OCI-LY7 (cell line): ENCODE data around the gene ZDHHC14. TPM values are rescaled to one million over a fixed set of nuclear protein-coding genes. Genes with fewer than 3 reads are reported as not detected.

ENCODE experiments used
- BruUV-seq: library from RNA; stranded (reverse); fragments of 400-500 nt; replicated peaks from 2 replicates; lab custom pipeline; 2021; lab: Mats Ljungman, UMichigan
- CTCF ChIA-PET: fragments of 300-600 bp; sonication (Branson Sonifier 250); formaldehyde crosslinking; loops from one replicate; lab custom pipeline; 2022; ENCODE audit warnings: antibody characterized with exemption; ENCODE audit not compliant: unreplicated experiment; lab: Charles Lee
- POLR2A ChIA-PET: fragments of 300-600 bp; sonication (Branson Sonifier 250); formaldehyde crosslinking; loops from one replicate; lab custom pipeline; 2022; ENCODE audit warnings: antibody characterized with exemption; lab: Charles Lee
- DNase-seq: peaks from one replicate; pipeline ENCODE4 v3.0.0-alpha.2; 2015; ENCODE audit warnings: low spot score
- H2AFZ ChIP-seq: fragments of 200-600 bp; sonication (generic), shearing (Covaris generic); 2 replicates; pipeline ENCODE4 v1.6.1; 2014; ENCODE audit warnings: mild to moderate bottlenecking, antibody characterized with exemption, low read length, moderate library complexity
- H3K27ac ChIP-seq: fragments of 200-600 bp; sonication (generic); 2 replicates; pipeline ENCODE4 v1.5.1; 2014; ENCODE audit warnings: mixed run types, low read depth, mild to moderate bottlenecking, moderate library complexity, low read length, inconsistent platforms; ENCODE audit not compliant: poor library complexity, severe bottlenecking
- H3K36me3 ChIP-seq: fragments of 200-600 bp; sonication (generic); 2 replicates; pipeline ENCODE4 v1.6.1; 2014; ENCODE audit warnings: mild to moderate bottlenecking, antibody characterized with exemption, low read length, moderate library complexity, mixed read lengths; ENCODE audit not compliant: insufficient read depth
- H3K4me1 ChIP-seq: fragments of 200-600 bp; sonication (generic); 2 replicates; pipeline ENCODE4 v1.5.1; 2014; ENCODE audit warnings: mild to moderate bottlenecking, low read length; ENCODE audit not compliant: insufficient read depth, poor library complexity, severe bottlenecking
- H3K4me2 ChIP-seq: fragments of 200-600 bp; sonication (generic); 2 replicates; pipeline ENCODE4 v1.6.1; 2014; ENCODE audit warnings: mild to moderate bottlenecking, low read length
- H3K4me3 ChIP-seq: fragments of 200-600 bp; sonication (generic); 2 replicates; pipeline ENCODE4 v1.5.1; 2014; ENCODE audit warnings: mild to moderate bottlenecking, low read depth, low read length; ENCODE audit not compliant: poor library complexity, severe bottlenecking
- H3K79me2 ChIP-seq: fragments of 200-600 bp; sonication (generic); 2 replicates; pipeline ENCODE4 v1.6.1; 2016; ENCODE audit warnings: low read depth, mild to moderate bottlenecking, low read length, moderate library complexity, mixed read lengths; ENCODE audit not compliant: insufficient read depth
- H3K9me2 ChIP-seq: fragments of 200-600 bp; sonication (generic); 2 replicates; pipeline ENCODE4 v1.6.1; 2016; ENCODE audit warnings: mild to moderate bottlenecking, low read length, mixed read lengths; ENCODE audit not compliant: insufficient read depth
- H3K9me3 ChIP-seq: fragments of 200-600 bp; sonication (generic); 2 replicates; pipeline ENCODE4 v1.6.1; 2014; ENCODE audit warnings: mild to moderate bottlenecking, mixed run types, low read length, mixed read lengths
- H4K20me1 ChIP-seq: fragments of 200-600 bp; sonication (generic); 2 replicates; pipeline ENCODE4 v1.6.1; 2014; ENCODE audit warnings: mild to moderate bottlenecking, antibody characterized with exemption, low read length, moderate library complexity, mixed read lengths; ENCODE audit not compliant: insufficient read depth
- EZH2phosphoT487 ChIP-seq: fragments of 200-600 bp; sonication (generic); IDR thresholded peaks from 2 replicates; pipeline ENCODE4 v1.6.1; 2018; ENCODE audit warnings: low read depth, borderline replicate concordance, mild to moderate bottlenecking, mixed run types, antibody characterized with exemption, low read length, moderate library complexity, mixed read lengths
- intact Hi-C: fragments of 100-400 bp; cut with micrococcal nuclease; formaldehyde crosslinking; loops from one replicate; pipeline ENCODE4 v1.10.0; 2022; ENCODE audit not compliant: unreplicated experiment
- total RNA-seq, 2 experiments: library from RNA; depleted of rRNA in 1 of 2; stranded (reverse); fragments of >200 nt in 1 of 2; shearing (Covaris generic) in 1 of 2; gene quantifications; 2 replicates each; pipeline ENCODE4 v1.2.3, GENCODE V29; 2014 to 2022
- TF ChIP-seq, protein P1 (sequence below): fragments of 200-600 bp; sonication (generic); conservative IDR thresholded peaks from 2 replicates; pipeline ENCODE4 v1.5.1; 2014; ENCODE audit warnings: mild to moderate bottlenecking, antibody characterized with exemption, low read length, moderate library complexity, mixed read lengths

The ZDHHC14 gene
- total RNA-seq, 2 experiments from 2014 or later, result 0.69 to 3.0 TPM

DNA sequence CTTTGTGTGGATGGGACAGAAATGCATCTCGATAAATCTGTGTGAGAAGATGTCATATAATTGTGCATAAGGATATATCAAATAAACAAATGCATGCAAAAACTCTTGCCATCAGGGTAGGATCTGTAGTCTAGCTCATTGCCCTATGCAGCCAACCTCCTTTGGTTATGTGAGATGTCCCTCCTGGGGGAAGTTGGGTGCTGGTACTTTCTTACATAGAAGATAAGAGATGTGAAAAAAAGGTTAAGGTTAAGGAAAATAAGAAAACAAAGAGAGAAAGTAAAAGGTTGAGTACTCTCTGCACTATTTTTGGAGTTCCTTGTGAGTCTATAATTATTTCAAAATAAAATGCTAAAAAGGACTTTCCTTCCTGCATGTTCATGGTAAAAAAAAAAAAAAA is 30.4 kb downstream of the ZDHHC14 start:
- Histone ChIP-seq H3K79me2 (no peaks in the 10 kb centered on the region), H2AFZ (no peak overlapping the region), H4K20me1 (no peaks in the 10 kb centered on the region), H3K9me3 (no peaks in the 10 kb centered on the region), H3K4me3 (no peak overlapping the region), H3K4me1 (no peaks in the 10 kb centered on the region), H3K9me2 (no peaks in the 10 kb centered on the region), H3K36me3 (no peaks in the 10 kb centered on the region), H3K4me2 (no peak overlapping the region), H3K27ac (no peak overlapping the region)
- POLR2A ChIA-PET, result interaction anchor here (0.8 kb wide), 1 partner anchor 83 kb away, joined by 4 read pairs; no protein-coding TSS in a partner anchor
- BruUV-seq, result no TSS peak
- DNase-seq, result no peak
- CTCF ChIA-PET, result no interaction called here
- no peak for TF ChIP-seq EZH2phosphoT487
- TF ChIP-seq, protein P1, sequence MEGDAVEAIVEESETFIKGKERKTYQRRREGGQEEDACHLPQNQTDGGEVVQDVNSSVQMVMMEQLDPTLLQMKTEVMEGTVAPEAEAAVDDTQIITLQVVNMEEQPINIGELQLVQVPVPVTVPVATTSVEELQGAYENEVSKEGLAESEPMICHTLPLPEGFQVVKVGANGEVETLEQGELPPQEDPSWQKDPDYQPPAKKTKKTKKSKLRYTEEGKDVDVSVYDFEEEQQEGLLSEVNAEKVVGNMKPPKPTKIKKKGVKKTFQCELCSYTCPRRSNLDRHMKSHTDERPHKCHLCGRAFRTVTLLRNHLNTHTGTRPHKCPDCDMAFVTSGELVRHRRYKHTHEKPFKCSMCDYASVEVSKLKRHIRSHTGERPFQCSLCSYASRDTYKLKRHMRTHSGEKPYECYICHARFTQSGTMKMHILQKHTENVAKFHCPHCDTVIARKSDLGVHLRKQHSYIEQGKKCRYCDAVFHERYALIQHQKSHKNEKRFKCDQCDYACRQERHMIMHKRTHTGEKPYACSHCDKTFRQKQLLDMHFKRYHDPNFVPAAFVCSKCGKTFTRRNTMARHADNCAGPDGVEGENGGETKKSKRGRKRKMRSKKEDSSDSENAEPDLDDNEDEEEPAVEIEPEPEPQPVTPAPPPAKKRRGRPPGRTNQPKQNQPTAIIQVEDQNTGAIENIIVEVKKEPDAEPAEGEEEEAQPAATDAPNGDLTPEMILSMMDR, result no peak
- intact Hi-C loops, result no loop called here

DNA sequence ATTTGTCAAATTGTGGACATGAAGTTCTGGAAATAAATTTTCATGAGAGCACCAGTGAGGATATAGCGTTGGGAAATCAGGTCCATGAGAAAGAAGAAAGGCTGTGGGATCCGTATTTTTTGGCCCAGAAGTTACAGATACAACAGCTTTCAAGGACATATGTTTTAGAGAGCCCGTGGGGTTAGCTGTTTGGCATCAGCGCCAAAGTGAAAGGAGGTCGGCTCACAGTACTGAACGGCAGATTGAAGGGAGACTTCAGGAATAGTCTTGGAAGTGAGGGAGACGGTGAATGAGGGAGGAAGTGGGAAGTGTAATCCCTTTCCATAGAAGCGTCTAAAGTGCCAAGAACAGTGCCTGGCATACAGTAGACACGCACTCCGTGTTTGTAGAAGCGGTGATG is 31.8 kb downstream of the ZDHHC14 start:
- CTCF ChIA-PET, result no interaction called here
- BruUV-seq, result no TSS peak
- Histone ChIP-seq H3K27ac (no peak overlapping the region), H3K4me3 (no peak overlapping the region), H3K36me3 (no peaks in the 10 kb centered on the region), H2AFZ (no peak overlapping the region), H3K9me3 (no peaks in the 10 kb centered on the region), H3K9me2 (no peaks in the 10 kb centered on the region), H4K20me1 (no peaks in the 10 kb centered on the region), H3K79me2 (no peaks in the 10 kb centered on the region), H3K4me2 (no peak overlapping the region), H3K4me1 (no peaks in the 10 kb centered on the region)
- intact Hi-C loops, result no loop called here
- DNase-seq, result no peak
- POLR2A ChIA-PET, result no interaction called here
- TF ChIP-seq, protein P1, result no peak
- no peak for TF ChIP-seq EZH2phosphoT487

DNA sequence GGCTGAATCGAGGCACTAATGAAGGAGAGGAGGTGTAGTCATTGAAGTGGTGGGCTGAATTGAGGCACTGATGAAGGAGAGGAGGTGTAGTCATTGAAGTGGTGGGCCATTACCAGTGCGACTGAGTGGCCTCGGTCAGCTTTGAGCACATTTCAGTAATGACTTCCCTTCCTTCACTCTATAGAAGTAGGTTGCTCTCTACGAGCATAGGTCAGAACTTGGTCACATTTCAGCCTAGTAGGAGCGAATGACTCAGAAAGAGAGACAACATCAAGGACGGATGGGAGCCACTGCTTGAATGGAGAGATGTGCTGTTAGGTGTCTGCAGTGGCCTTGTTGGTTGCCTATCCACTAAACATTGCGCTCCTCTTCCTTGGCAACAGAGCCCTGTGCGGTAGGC is 39.5 kb downstream of the ZDHHC14 start:
- no TSS peak for BruUV-seq
- no peak for TF ChIP-seq EZH2phosphoT487
- TF ChIP-seq, protein P1, result no peak

More for the DNA sequence above, 39.5 kb downstream of the ZDHHC14 start:
- Histone ChIP-seq H3K4me3 (no peak overlapping the region), H3K36me3 (no peaks in the 10 kb centered on the region), H3K27ac (no peak overlapping the region), H2AFZ (no peak overlapping the region), H3K9me3 (no peaks in the 10 kb centered on the region), H3K9me2 (no peaks in the 10 kb centered on the region), H4K20me1 (no peaks in the 10 kb centered on the region), H3K4me1 (no peaks in the 10 kb centered on the region), H3K79me2 (no peaks in the 10 kb centered on the region), H3K4me2 (no peak overlapping the region)
- intact Hi-C loops, result no loop called here
- POLR2A ChIA-PET, result no interaction called here
- DNase-seq, result no peak
- CTCF ChIA-PET, result no interaction called here
